Caki2 (cell line): ENCODE results near the gene CBLIF. TPM values are rescaled to one million over a fixed set of nuclear protein-coding genes. Genes with fewer than 3 reads are reported as not detected.
"Not testable (repeated sequence)": the region's sequence is repeated elsewhere in the genome, so short reads cannot be mapped to it uniquely, and the experiment has no call there.

Experiments
- DNase-seq: peaks from one replicate; pipeline ENCODE4 v3.0.0-alpha.2; 2015; ENCODE audit warnings: low read depth
- in situ Hi-C: cut with HindIII; loops from 2 replicates; pipeline ENCODE4 v1.10.0; 2016; ENCODE audit warnings: low sequenced_read_pairs, low pct_unique_long_range_greater_than_20kb, mixed read lengths
- total RNA-seq: library from RNA; depleted of rRNA; stranded (reverse); fragments of >200 nt; shearing (Covaris generic); gene quantifications from 2 replicates; pipeline ENCODE4 v1.2.3, GENCODE V29; 2014; ENCODE audit warnings: low replicate concordance

The CBLIF gene
- total RNA-seq, 1 experiment from 2014 or later = not detected

DNA sequence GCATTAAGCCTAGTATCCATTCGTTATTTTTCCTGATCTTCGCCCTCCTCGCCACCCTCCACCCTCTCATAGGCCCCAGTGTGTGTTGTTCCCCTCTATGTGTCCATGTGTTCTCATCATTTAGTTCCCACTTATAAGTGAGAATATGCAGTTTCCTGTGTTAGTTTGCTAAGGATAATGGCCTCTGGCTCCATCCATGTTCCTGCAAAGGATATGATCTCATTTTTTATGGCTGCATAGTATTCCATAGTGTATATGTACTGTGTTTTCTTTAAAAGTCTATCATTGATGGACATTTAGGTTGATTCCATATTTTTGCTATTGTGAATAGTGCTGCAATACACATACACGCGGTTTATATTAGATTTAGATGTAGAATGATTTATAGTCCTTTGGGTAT lies 6.1 kb upstream of the CBLIF start:
- DNase-seq, in situ Hi-C loops: not testable (repeated sequence)

- in situ Hi-C loops, DNase-seq: not testable (repeated sequence)
Observed at GRCh38 chr11:59849551-59849950, 4.3 kb upstream of the CBLIF start.

GRCh38 chr11:59849129-59849528 lies 3.8 kb upstream of the CBLIF start:
- DNase-seq = peak; percentile 85

DNA sequence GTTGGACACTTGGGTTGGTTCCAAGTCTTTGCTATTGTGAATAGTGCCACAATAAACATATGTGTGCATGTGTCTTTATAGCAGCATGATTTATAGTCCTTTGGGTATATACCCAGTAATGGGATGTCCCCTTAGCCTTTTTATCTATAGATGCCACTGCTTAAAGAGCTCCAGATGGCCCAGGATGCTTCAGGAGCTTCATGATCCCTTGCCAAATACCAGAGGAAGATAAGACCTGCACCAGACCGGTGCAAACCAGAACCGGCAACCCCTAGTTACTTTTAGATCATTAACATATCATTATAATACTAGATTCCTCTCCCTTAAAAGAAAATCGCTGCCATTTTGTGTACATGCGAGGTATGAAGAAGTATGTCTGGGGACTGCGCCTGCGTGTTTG lies 3.1 kb upstream of the CBLIF start:
- DNase-seq, in situ Hi-C loops: not testable (repeated sequence)

More at GRCh38 chr11:59849129-59849528, 3.8 kb upstream of the CBLIF start:
- in situ Hi-C loops = no loop called here

DNA sequence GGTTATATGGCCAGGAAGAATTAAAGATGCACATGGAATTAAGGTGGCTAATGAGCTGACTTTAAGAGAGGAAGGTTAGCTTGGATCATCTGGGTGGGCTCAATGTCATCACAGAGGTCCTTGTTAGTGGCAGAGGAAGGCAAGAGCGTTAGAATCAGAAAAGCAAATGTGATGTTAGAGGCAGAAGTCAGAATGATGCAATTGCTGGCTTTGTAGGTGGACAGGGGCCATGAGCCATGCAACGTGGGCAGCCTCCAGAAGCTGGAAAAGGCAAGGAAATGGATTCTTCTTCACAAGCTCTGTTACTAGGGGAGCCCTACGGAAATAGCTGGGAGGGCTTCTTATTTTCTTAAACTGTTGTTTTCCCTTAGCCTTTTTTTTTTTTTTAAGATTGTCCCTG lies 2.3 kb upstream of the CBLIF start:
- DNase-seq = no peak
- in situ Hi-C loops = no loop called here

- in situ Hi-C loops = no loop called here
- no peak for DNase-seq
Observed at GRCh38 chr11:59846556-59846955, 1.3 kb upstream of the CBLIF start.

- DNase-seq = no peak
- in situ Hi-C loops = no loop called here
Observed at GRCh38 chr11:59842316-59842715, 3.0 kb downstream of the CBLIF start.

GRCh38 chr11:59841514-59841913 lies 3.8 kb downstream of the CBLIF start:
- in situ Hi-C loops = no loop called here
- no peak for DNase-seq

DNA sequence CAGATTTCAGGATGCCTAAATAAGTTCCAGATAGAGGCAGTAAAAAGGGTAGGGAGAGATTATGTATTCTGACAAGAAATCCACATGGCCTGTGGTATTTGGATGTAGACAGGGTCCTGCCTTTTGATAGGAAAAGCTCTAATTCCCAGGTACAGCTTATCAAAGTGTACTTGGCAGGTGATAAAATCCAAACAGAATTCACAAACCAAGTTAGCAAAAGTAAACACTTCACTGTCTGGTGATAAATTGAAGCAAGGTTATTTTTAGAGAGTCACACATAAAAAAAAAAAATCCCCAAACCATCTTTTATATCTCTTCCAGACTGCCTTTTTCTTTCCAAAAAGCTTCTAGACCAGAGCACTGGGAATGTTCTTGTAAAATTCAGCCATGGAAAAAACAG lies 5.7 kb downstream of the CBLIF start:
- in situ Hi-C loops = no loop called here
- DNase-seq = no peak

GRCh38 chr11:59833602-59834001 lies 11.7 kb downstream of the CBLIF start:
- in situ Hi-C loops = no loop called here
- no peak for DNase-seq

DNA sequence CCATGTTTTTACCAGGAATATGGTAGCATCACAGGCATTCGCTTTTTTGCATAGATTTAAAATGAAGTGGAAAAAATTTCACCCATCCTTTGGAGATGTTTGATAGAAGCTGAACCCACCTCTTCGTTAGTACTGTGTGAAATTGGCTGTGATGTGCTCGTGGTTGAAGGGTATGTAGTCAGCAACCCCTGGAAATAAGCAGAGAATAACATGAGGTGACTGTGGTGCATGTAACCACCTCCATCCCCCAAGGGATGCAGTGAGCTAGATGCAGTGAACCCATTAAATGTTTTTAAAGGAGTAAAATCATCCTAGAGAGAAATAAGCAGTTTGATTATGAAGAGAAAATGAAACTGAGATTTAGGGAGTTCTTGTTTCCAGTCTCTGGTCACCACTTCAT lies 15.9 kb downstream of the CBLIF start:
- no peak for DNase-seq
- in situ Hi-C loops = no loop called here

- DNase-seq = peak; percentile 22
- in situ Hi-C loops = no loop called here
Observed at GRCh38 chr11:59822989-59823566, 22.2 kb downstream of the CBLIF start.

GRCh38 chr11:59818572-59818971 lies 26.7 kb downstream of the CBLIF start:
- in situ Hi-C loops = no loop called here
- DNase-seq = no peak

- DNase-seq, in situ Hi-C loops: not testable (repeated sequence)
Observed at GRCh38 chr11:59816434-59816833, 28.9 kb downstream of the CBLIF start.

GRCh38 chr11:59815754-59816153 lies 29.5 kb downstream of the CBLIF start:
- no peak for DNase-seq
- in situ Hi-C loops = no loop called here

- in situ Hi-C loops = no loop called here
Observed at GRCh38 chr11:59814021-59814420, 31.3 kb downstream of the CBLIF start.

GRCh38 chr11:59813364-59813763 lies 31.9 kb downstream of the CBLIF start:
- no peak for DNase-seq
- in situ Hi-C loops = no loop called here

More at GRCh38 chr11:59814021-59814420, 31.3 kb downstream of the CBLIF start:
- DNase-seq = no peak

DNA sequence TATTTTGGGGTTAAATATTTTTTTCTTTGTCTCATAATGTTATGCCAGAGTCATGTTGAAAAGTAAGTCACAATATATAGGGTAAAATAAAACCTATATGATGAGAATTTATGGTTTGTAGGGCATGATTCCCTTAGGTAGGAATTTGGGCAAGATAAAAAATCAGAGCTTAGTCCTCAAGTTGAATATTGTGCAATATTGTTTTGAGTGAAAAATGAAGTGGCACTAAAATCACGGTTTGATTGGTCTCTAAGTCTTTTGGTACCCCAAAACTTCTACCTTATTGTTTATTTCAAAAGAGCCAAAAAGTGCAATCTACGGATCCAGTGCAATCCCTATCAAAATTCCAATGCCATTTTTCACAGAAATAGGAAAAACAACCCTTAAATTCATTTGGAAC lies 33.1 kb downstream of the CBLIF start:
- in situ Hi-C loops = no loop called here
- DNase-seq = no peak

- DNase-seq = no peak
- in situ Hi-C loops = no loop called here
Observed at GRCh38 chr11:59810911-59811259, 34.4 kb downstream of the CBLIF start.

GRCh38 chr11:59810189-59810910 lies 34.9 kb downstream of the CBLIF start, which contains the start of gene MRPL16:
MRPL16 (minus strand) TSS chr11:59810778; CDS start chr11:59810658, 120 bp downstream.
- DNase-seq = peak; percentile 77
- in situ Hi-C loops = no loop called here
